Measurements from ENCODE around the gene PTPN12.

- TF ChIP-seq POLR2A (IDR thresholded peaks at IDR 0.05) (peak in 1 of 2 donors; percentile 71), CTCF (IDR thresholded peaks at IDR 0.05) (no peak)
Observed at GRCh38 chr7:77684030-77684429, 146.9 kb downstream of the PTPN12 start.
